NT2/D1 (cell line): ENCODE measurements around the gene CHMP4B.

Experiments
- DNase-seq: peaks from one replicate; pipeline ENCODE4 v3.0.0-alpha.2; 2011; ENCODE audit warnings: low read depth, low spot score
- H3K27me3 ChIP-seq: 2 replicates; pipeline ENCODE4 v1.6.0; 2011; ENCODE audit warnings: mild to moderate bottlenecking; ENCODE audit not compliant: insufficient read length, insufficient read depth
- H3K36me3 ChIP-seq: 2 replicates; pipeline ENCODE4 v1.6.1; 2011; ENCODE audit warnings: mild to moderate bottlenecking, low read length, mixed read lengths; ENCODE audit not compliant: insufficient read depth, insufficient read length
- H3K4me1 ChIP-seq: 2 replicates; pipeline ENCODE4 v1.5.1; 2011; ENCODE audit not compliant: insufficient read depth, insufficient read length
- H3K4me3 ChIP-seq: 2 replicates; pipeline ENCODE4 v1.5.1; 2011; ENCODE audit warnings: low read depth; ENCODE audit not compliant: insufficient read length
- H3K9ac ChIP-seq: 2 replicates; pipeline ENCODE4 v1.6.0; 2011; ENCODE audit warnings: low read depth; ENCODE audit not compliant: insufficient read length
- H3K9me3 ChIP-seq: 2 replicates; pipeline ENCODE4 v1.5.1; 2011; ENCODE audit warnings: mild to moderate bottlenecking, low read length; ENCODE audit not compliant: insufficient read depth
- SUZ12 ChIP-seq: IDR thresholded peaks from 2 replicates; pipeline ENCODE4 v1.6.1; 2011; ENCODE audit not compliant: insufficient read length, insufficient read depth; ENCODE audit errors: extremely low read depth
- YY1 ChIP-seq: IDR thresholded peaks from 2 replicates; pipeline ENCODE4 v1.6.1; 2011; ENCODE audit not compliant: insufficient read length, insufficient read depth
- ZNF274 ChIP-seq: IDR thresholded peaks from 2 replicates; pipeline ENCODE4 v1.6.1; 2011; ENCODE audit warnings: mild to moderate bottlenecking, low read depth, low read length

The CHMP4B gene

DNA sequence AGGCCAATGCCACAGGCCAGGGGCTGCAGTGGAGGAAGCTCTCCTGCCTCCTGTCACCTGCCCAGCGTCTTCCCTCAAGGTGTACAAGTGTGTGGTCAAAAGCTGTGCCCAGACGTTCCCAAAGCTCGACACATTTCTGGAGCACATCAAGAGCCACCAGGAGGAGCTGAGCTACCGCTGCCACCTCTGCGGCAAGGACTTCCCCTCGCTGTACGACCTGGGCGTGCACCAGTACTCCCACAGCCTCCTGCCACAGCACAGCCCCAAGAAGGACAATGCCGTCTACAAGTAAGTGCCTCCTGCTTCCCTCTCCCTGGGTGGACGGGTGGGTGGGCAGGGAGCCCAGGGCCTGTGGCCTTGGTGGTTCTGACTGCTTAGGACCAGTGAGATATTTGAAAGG lies 41.1 kb upstream of the CHMP4B start:
- no peaks in the 10 kb centered on the region for H3K4me1 ChIP-seq
- no peaks in the 10 kb centered on the region for H3K27me3 ChIP-seq
- no peak overlapping the region for H3K9ac ChIP-seq
- H3K9me3 ChIP-seq: no peaks in the 10 kb centered on the region
- TF ChIP-seq ZNF274 (no peak), SUZ12 (no peak), YY1 (no peak)
- no peak for DNase-seq
- H3K4me3 ChIP-seq: no peak overlapping the region
- H3K36me3 ChIP-seq: peaks cover 8% of the 10 kb centered on the region

DNA sequence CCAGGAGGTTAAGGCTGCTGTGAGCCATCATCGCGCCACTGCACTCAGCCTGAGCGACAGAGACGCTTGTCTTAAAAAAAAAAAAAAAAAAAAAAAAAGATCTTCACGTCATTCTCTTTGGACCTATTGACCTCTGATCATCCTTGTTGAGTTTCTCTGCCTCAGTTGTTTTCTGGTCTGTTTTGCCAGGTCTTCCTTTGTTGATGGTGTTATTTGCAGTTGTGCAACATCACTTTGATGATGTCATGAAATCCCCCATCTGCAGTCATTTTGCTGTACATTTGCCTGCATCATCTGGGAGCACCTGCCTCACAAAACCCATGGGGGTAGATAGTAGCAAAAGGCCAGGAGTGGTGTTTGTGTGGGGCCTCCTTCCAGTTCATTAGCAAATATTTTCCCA lies 39.2 kb upstream of the CHMP4B start:
- Histone ChIP-seq H3K9me3 (no peaks in the 10 kb centered on the region), H3K4me1 (no peaks in the 10 kb centered on the region), H3K9ac (no peak overlapping the region), H3K27me3 (no peaks in the 10 kb centered on the region), H3K36me3 (peaks cover 5% of the 10 kb centered on the region), H3K4me3 (no peak overlapping the region)
- DNase-seq: no peak
- TF ChIP-seq YY1 (no peak), ZNF274 (no peak), SUZ12 (no peak)

DNA sequence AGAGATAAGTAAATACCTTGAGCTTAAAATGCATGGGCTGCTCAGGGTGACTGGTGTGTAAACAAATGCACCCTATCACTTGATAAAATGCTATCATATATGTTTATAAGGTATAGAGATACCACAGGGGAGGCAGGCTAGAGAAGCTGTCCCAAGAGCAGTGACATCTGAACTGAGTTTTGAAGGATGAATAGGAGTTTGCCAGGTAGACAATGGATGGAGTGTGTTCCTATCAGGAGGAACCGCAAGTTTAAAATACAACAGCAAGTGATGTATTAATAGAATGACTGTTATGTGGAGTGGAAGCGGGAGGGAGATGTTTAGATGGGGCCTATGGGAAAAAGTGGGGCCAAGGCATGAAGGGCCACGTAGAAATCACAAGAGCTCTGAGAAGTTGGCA lies 38.7 kb upstream of the CHMP4B start:
- no peak overlapping the region for H3K9ac ChIP-seq

DNA sequence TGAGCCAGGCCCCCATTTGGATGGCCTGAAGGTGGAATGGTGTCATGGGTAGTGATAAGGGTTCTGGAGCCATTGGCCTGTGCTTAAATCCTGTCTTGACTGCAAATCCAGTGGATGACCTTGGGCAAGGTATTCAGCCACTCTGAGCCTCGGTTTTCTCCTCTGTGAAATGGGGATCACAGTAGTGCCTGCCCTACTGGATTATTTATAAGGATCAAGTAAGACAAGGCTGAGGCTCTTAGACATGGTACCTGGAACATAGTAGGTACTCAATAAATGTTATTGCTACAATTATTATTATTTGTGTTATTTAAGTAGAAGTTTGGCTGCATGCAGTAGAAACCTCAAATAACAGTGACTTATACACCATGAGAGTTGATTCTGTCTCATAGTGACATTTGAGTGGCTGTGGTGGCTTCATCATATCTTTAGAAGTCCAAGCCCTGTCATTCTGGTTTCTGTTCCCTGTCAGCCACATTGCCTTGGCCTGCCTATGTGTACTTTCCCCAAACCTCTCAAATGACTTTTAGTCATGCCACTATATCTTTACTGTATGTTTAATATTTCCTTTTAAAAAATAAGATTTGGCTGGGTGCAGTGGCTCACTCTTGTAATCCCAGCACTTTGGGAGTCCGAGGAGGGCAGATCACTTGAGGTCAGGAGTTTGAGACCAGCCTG lies 37.6 kb upstream of the CHMP4B start:
- Histone ChIP-seq H3K27me3 (no peaks in the 10 kb centered on the region), H3K9ac (no peak overlapping the region), H3K4me3 (no peak overlapping the region), H3K9me3 (no peaks in the 10 kb centered on the region), H3K4me1 (no peaks in the 10 kb centered on the region), H3K36me3 (peaks cover 4% of the 10 kb centered on the region)
- no peak for DNase-seq
- TF ChIP-seq ZNF274: no peak
- TF ChIP-seq YY1: no peak
- TF ChIP-seq SUZ12: no peak

More for the DNA sequence above, 38.7 kb upstream of the CHMP4B start:
- Histone ChIP-seq H3K4me1 (no peaks in the 10 kb centered on the region), H3K4me3 (no peak overlapping the region), H3K27me3 (no peaks in the 10 kb centered on the region), H3K36me3 (peaks cover 4% of the 10 kb centered on the region), H3K9me3 (no peaks in the 10 kb centered on the region)
- DNase-seq: no peak
- TF ChIP-seq SUZ12 (no peak), ZNF274 (no peak), YY1 (no peak)

DNA sequence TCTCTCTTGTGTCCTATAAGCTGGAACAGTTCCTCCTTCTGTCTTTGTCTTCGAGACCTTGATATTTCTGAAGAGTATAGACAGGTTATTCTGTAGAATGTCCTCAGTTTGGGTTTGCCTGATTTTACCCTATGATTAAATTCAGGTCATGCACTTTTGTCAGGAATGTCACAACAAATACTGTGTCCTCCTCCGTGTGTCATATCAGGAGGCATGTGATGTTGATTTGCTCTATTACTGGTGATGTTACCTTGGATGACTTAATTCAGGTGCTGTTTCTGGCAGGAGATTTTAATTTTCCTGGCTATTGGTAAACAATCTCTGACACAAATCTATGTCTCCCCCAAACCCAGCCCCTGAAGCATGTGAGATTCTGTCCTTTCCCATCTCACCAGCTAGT lies 33.3 kb upstream of the CHMP4B start:
- no peak overlapping the region for H3K9ac ChIP-seq
- H3K36me3 ChIP-seq: peaks cover 5% of the 10 kb centered on the region
- no peaks in the 10 kb centered on the region for H3K9me3 ChIP-seq
- no peaks in the 10 kb centered on the region for H3K27me3 ChIP-seq
- TF ChIP-seq SUZ12 (no peak), YY1 (no peak), ZNF274 (no peak)
- peaks cover 2% of the 10 kb centered on the region for H3K4me1 ChIP-seq
- DNase-seq: no peak
- H3K4me3 ChIP-seq: no peak overlapping the region

DNA sequence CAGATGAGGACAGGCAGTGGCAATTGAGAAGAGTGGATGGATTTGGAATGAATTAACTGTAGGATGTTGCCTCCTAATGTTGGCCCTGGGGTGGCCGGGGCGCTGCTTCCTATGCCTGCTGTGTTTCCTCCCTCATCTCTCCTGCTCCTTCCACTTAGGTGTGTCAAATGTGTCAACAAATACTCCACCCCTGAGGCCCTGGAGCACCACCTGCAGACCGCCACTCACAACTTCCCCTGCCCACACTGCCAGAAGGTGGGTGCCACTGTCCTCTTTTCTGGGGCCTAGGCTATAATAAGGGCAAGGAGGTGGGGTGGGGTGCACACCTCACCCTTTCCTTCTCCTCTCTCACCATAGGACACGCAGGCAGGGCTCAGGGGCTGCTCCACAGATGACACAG lies 30.0 kb upstream of the CHMP4B start:
- peaks cover 2% of the 10 kb centered on the region for H3K4me1 ChIP-seq

DNA sequence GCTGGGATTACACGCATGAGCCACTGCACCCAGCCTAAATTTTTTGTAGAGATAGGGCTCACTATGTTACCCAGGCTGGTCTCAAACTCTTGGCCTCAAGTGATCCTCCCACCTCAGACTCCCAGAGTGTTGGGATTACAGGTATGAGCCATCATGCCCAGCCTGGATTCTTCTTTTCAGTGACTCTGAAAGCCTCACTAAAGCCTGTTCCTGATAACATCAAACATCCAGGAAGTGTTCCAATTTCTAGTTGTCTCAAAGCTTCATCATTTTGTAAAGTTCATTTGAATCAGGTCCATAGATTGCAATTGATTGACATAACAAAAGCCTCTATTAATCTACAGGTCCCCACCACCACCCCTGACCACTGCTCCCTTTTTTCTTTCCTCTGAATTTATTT lies 29.2 kb upstream of the CHMP4B start:
- no peak overlapping the region for H3K9ac ChIP-seq
- no peaks in the 10 kb centered on the region for H3K27me3 ChIP-seq
- H3K36me3 ChIP-seq: peaks cover 5% of the 10 kb centered on the region
- H3K9me3 ChIP-seq: no peaks in the 10 kb centered on the region
- peaks cover 2% of the 10 kb centered on the region for H3K4me1 ChIP-seq
- no peak overlapping the region for H3K4me3 ChIP-seq
- no peak for TF ChIP-seq YY1
- TF ChIP-seq ZNF274: no peak
- no peak for TF ChIP-seq SUZ12
- no peak for DNase-seq

More for the DNA sequence above, 30.0 kb upstream of the CHMP4B start:
- Histone ChIP-seq H3K36me3 (peaks cover 5% of the 10 kb centered on the region), H3K9me3 (no peaks in the 10 kb centered on the region), H3K4me3 (no peak overlapping the region), H3K27me3 (no peaks in the 10 kb centered on the region), H3K9ac (peak overlapping the region; percentile 17)
- DNase-seq: no peak
- TF ChIP-seq YY1: no peak
- no peak for TF ChIP-seq ZNF274
- TF ChIP-seq SUZ12: no peak
